Measurements from ENCODE around the gene DLL3.

DLL3 gene

GRCh38 chr19:39500543-39500942 is 1.8 kb downstream of the DLL3 start:
- H3K36me3 Mint-ChIP-seq (ENCODE audit: low read depth) = peaks cover 5% of the 10 kb centered on the region
- no peak overlapping the region for H3K4me3 Mint-ChIP-seq
- peaks cover 78% of the 10 kb centered on the region for H3K27me3 Mint-ChIP-seq (ENCODE audit: low read depth)
- peaks cover 21% of the 10 kb centered on the region for H3K4me1 Mint-ChIP-seq (ENCODE audit: low read depth)
- no peaks in the 10 kb centered on the region for H3K9me3 Mint-ChIP-seq
- no peak overlapping the region for H3K27ac Mint-ChIP-seq

GRCh38 chr19:39501340-39501739 is 2.6 kb downstream of the DLL3 start:
- H3K9me3 Mint-ChIP-seq = no peaks in the 10 kb centered on the region
- no peak overlapping the region for H3K4me3 Mint-ChIP-seq
- peaks cover 79% of the 10 kb centered on the region for H3K27me3 Mint-ChIP-seq (ENCODE audit: low read depth)
- H3K36me3 Mint-ChIP-seq (ENCODE audit: low read depth) = peaks cover 5% of the 10 kb centered on the region
- H3K4me1 Mint-ChIP-seq (ENCODE audit: low read depth) = peaks cover 24% of the 10 kb centered on the region
- H3K27ac Mint-ChIP-seq = no peak overlapping the region

- Mint-ChIP-seq H3K4me3 (peak overlapping the region; percentile 54), H3K4me1 (ENCODE audit: low read depth) (peaks cover 33% of the 10 kb centered on the region), H3K27ac (peak overlapping the region; percentile 55), H3K36me3 (ENCODE audit: low read depth) (peaks cover 7% of the 10 kb centered on the region), H3K27me3 (ENCODE audit: low read depth) (peaks cover 76% of the 10 kb centered on the region), H3K9me3 (no peaks in the 10 kb centered on the region)
These were observed 4.1 kb downstream of the DLL3 start for GRCh38 chr19:39502640-39503417.

GRCh38 chr19:39506598-39506943 is 7.8 kb downstream of the DLL3 start:
- Mint-ChIP-seq H3K36me3 (ENCODE audit: low read depth) (peaks cover 2% of the 10 kb centered on the region), H3K9me3 (no peaks in the 10 kb centered on the region), H3K27me3 (ENCODE audit: low read depth) (peaks cover 58% of the 10 kb centered on the region), H3K4me1 (ENCODE audit: low read depth) (peaks cover 22% of the 10 kb centered on the region), H3K27ac (no peak overlapping the region), H3K4me3 (peak overlapping the region; percentile 75)

- Mint-ChIP-seq H3K4me1 (ENCODE audit: low read depth) (peaks cover 22% of the 10 kb centered on the region), H3K36me3 (ENCODE audit: low read depth) (peaks cover 2% of the 10 kb centered on the region), H3K27me3 (ENCODE audit: low read depth) (peaks cover 60% of the 10 kb centered on the region), H3K9me3 (no peaks in the 10 kb centered on the region), H3K27ac (no peak overlapping the region), H3K4me3 (peak overlapping the region; percentile 75)
These were observed 8.4 kb downstream of the DLL3 start for GRCh38 chr19:39506944-39507714.

GRCh38 chr19:39507715-39508364 is 9.1 kb downstream of the DLL3 start:
- Mint-ChIP-seq H3K4me1 (ENCODE audit: low read depth) (peaks cover 22% of the 10 kb centered on the region), H3K4me3 (peak overlapping the region; percentile 72), H3K27me3 (ENCODE audit: low read depth) (peaks cover 65% of the 10 kb centered on the region), H3K36me3 (ENCODE audit: low read depth) (peaks cover 2% of the 10 kb centered on the region), H3K27ac (no peak overlapping the region), H3K9me3 (no peaks in the 10 kb centered on the region)

- H3K4me1 Mint-ChIP-seq (ENCODE audit: low read depth) = peaks cover 17% of the 10 kb centered on the region
- no peaks in the 10 kb centered on the region for H3K9me3 Mint-ChIP-seq
- H3K4me3 Mint-ChIP-seq = no peak overlapping the region
- H3K27me3 Mint-ChIP-seq (ENCODE audit: low read depth) = peaks cover 66% of the 10 kb centered on the region
- H3K27ac Mint-ChIP-seq = no peak overlapping the region
- H3K36me3 Mint-ChIP-seq (ENCODE audit: low read depth) = peaks cover 2% of the 10 kb centered on the region
These were observed 9.9 kb downstream of the DLL3 start for GRCh38 chr19:39508629-39509028.

GRCh38 chr19:39509233-39509632 is 10.5 kb downstream of the DLL3 start:
- Mint-ChIP-seq H3K27ac (no peak overlapping the region), H3K4me1 (ENCODE audit: low read depth) (peaks cover 15% of the 10 kb centered on the region), H3K27me3 (ENCODE audit: low read depth) (peaks cover 68% of the 10 kb centered on the region), H3K4me3 (no peak overlapping the region), H3K9me3 (no peaks in the 10 kb centered on the region), H3K36me3 (ENCODE audit: low read depth) (peaks cover 2% of the 10 kb centered on the region)

- no peaks in the 10 kb centered on the region for H3K36me3 Mint-ChIP-seq (ENCODE audit: low read depth)
- H3K4me1 Mint-ChIP-seq (ENCODE audit: low read depth) = peaks cover 10% of the 10 kb centered on the region
- no peaks in the 10 kb centered on the region for H3K9me3 Mint-ChIP-seq
- no peak overlapping the region for H3K27ac Mint-ChIP-seq
- H3K4me3 Mint-ChIP-seq = no peak overlapping the region
- peaks cover 68% of the 10 kb centered on the region for H3K27me3 Mint-ChIP-seq (ENCODE audit: low read depth)
These were observed 14.2 kb downstream of the DLL3 start for GRCh38 chr19:39512988-39513387.

GRCh38 chr19:39514840-39515550 is 16.2 kb downstream of the DLL3 start, which contains the start of gene SELENOV:
Gene SELENOV, plus strand, starts transcription at chr19:39515139. Its CDS starts 74 bp downstream, at chr19:39515213.
- Mint-ChIP-seq H3K9me3 (no peaks in the 10 kb centered on the region), H3K36me3 (ENCODE audit: low read depth) (no peaks in the 10 kb centered on the region), H3K27me3 (ENCODE audit: low read depth) (peaks cover 59% of the 10 kb centered on the region), H3K4me3 (peak within 1 kb of the TSS; percentile 64), H3K4me1 (ENCODE audit: low read depth) (peaks cover 8% of the 10 kb centered on the region), H3K27ac (no peak within 1 kb of the TSS)

GRCh38 chr19:39515551-39516191 is 16.9 kb downstream of the DLL3 start:
- Mint-ChIP-seq H3K4me3 (peak overlapping the region; percentile 16), H3K27me3 (ENCODE audit: low read depth) (peaks cover 59% of the 10 kb centered on the region), H3K9me3 (no peaks in the 10 kb centered on the region), H3K36me3 (ENCODE audit: low read depth) (no peaks in the 10 kb centered on the region), H3K4me1 (ENCODE audit: low read depth) (peaks cover 8% of the 10 kb centered on the region), H3K27ac (no peak overlapping the region)

GRCh38 chr19:39516270-39516669 is 17.5 kb downstream of the DLL3 start:
- Mint-ChIP-seq H3K4me1 (ENCODE audit: low read depth) (peaks cover 8% of the 10 kb centered on the region), H3K36me3 (ENCODE audit: low read depth) (no peaks in the 10 kb centered on the region), H3K9me3 (no peaks in the 10 kb centered on the region), H3K4me3 (peak overlapping the region; percentile 16), H3K27ac (no peak overlapping the region), H3K27me3 (ENCODE audit: low read depth) (peaks cover 59% of the 10 kb centered on the region)

- Mint-ChIP-seq H3K9me3 (no peaks in the 10 kb centered on the region), H3K36me3 (ENCODE audit: low read depth) (no peaks in the 10 kb centered on the region), H3K27ac (no peak overlapping the region), H3K4me3 (no peak overlapping the region), H3K4me1 (ENCODE audit: low read depth) (peaks cover 8% of the 10 kb centered on the region), H3K27me3 (ENCODE audit: low read depth) (peaks cover 52% of the 10 kb centered on the region)
These were observed 18.7 kb downstream of the DLL3 start for GRCh38 chr19:39517432-39517831.

GRCh38 chr19:39518458-39518857 is 19.7 kb downstream of the DLL3 start:
- no peak overlapping the region for H3K27ac Mint-ChIP-seq
- H3K4me3 Mint-ChIP-seq = no peak overlapping the region
- peaks cover 43% of the 10 kb centered on the region for H3K27me3 Mint-ChIP-seq (ENCODE audit: low read depth)
- peaks cover 8% of the 10 kb centered on the region for H3K4me1 Mint-ChIP-seq (ENCODE audit: low read depth)
- no peaks in the 10 kb centered on the region for H3K36me3 Mint-ChIP-seq (ENCODE audit: low read depth)
- H3K9me3 Mint-ChIP-seq = no peaks in the 10 kb centered on the region

Data from T-helper 1 cell treated with Interleukin-12 subunit alpha and Interleukin-12 subunit beta and Interleukin-4 antibody, amounts not matched to agents 30 μg/mL and 1 μg/mL, for 36 hours (primary cell).